Caki2 (cell line): ENCODE results near the gene IKZF1. TPM values are rescaled to one million over a fixed set of nuclear protein-coding genes. Genes with fewer than 3 reads are reported as not detected.

Experiments used
- DNase-seq: peaks from one replicate; pipeline ENCODE4 v3.0.0-alpha.2; 2015; ENCODE audit warnings: low read depth
- in situ Hi-C: cut with HindIII; loops from 2 replicates; pipeline ENCODE4 v1.10.0; 2016; ENCODE audit warnings: low sequenced_read_pairs, low pct_unique_long_range_greater_than_20kb, mixed read lengths
- total RNA-seq: library from RNA; depleted of rRNA; stranded (reverse); fragments of >200 nt; shearing (Covaris generic); gene quantifications from 2 replicates; pipeline ENCODE4 v1.2.3, GENCODE V29; 2014; ENCODE audit warnings: low replicate concordance

IKZF1 gene
- total RNA-seq, 1 experiment from 2014 or later = not detected

- in situ Hi-C loops = no loop called here
- DNase-seq = no peak
Measured at GRCh38 chr7:50359258-50359994, 54.9 kb downstream of the IKZF1 start.

- no peak for DNase-seq
- in situ Hi-C loops = no loop called here
Measured at GRCh38 chr7:50359995-50360925, 55.7 kb downstream of the IKZF1 start.

GRCh38 chr7:50362142-50362541, 57.6 kb downstream of the IKZF1 start:
- in situ Hi-C loops = no loop called here
- no peak for DNase-seq

GRCh38 chr7:50362712-50363282, 58.3 kb downstream of the IKZF1 start:
- in situ Hi-C loops = no loop called here
- DNase-seq = no peak

- in situ Hi-C loops = no loop called here
- DNase-seq = no peak
Measured at GRCh38 chr7:50363327-50364060, 59.0 kb downstream of the IKZF1 start.

- no peak for DNase-seq
- in situ Hi-C loops = no loop called here
Measured at GRCh38 chr7:50364645-50365044, 60.1 kb downstream of the IKZF1 start.

- in situ Hi-C loops = no loop called here
- DNase-seq = no peak
Measured at GRCh38 chr7:50366311-50366710, 61.8 kb downstream of the IKZF1 start.

GRCh38 chr7:50367100-50367499, 62.6 kb downstream of the IKZF1 start:
- in situ Hi-C loops = no loop called here
- no peak for DNase-seq

GRCh38 chr7:50367570-50367969, 63.1 kb downstream of the IKZF1 start:
- in situ Hi-C loops = no loop called here
- DNase-seq = no peak

GRCh38 chr7:50368366-50368765, 63.9 kb downstream of the IKZF1 start:
- no peak for DNase-seq
- in situ Hi-C loops = no loop called here

GRCh38 chr7:50369143-50370026, 64.9 kb downstream of the IKZF1 start:
- in situ Hi-C loops = no loop called here
- DNase-seq = no peak

- in situ Hi-C loops = no loop called here
- DNase-seq = no peak
Measured at GRCh38 chr7:50370884-50371283, 66.4 kb downstream of the IKZF1 start.

GRCh38 chr7:50371551-50372021, 67.1 kb downstream of the IKZF1 start:
- no peak for DNase-seq
- in situ Hi-C loops = no loop called here

GRCh38 chr7:50372923-50373322, 68.4 kb downstream of the IKZF1 start:
- no peak for DNase-seq
- in situ Hi-C loops = no loop called here

GRCh38 chr7:50376056-50376820, 71.7 kb downstream of the IKZF1 start:
- in situ Hi-C loops = no loop called here
- DNase-seq = no peak

GRCh38 chr7:50377356-50377755, 72.8 kb downstream of the IKZF1 start:
- no peak for DNase-seq
- in situ Hi-C loops = no loop called here

GRCh38 chr7:50379082-50379481, 74.6 kb downstream of the IKZF1 start:
- no peak for DNase-seq
- in situ Hi-C loops = no loop called here
